Activated CD4-positive, alpha-beta T cell treated with anti-CD3 and anti-CD28 coated beads, Interleukin-2, amount 10 ng/mL, durations not matched to agents 7 days and 5 days (primary cell): Measurements from ENCODE around the gene SLC9A8. TPM values are rescaled to one million over a fixed set of nuclear protein-coding genes. Genes with fewer than 3 reads are reported as not detected.
"Not testable (repeated sequence)": the region's sequence is repeated elsewhere in the genome, so short reads cannot be mapped to it uniquely, and the experiment has no call there.

Experiments used
- CTCF ChIA-PET: fragments of 350-600 bp; sonication (Branson Sonifier 250); formaldehyde crosslinking; loops from one replicate; lab custom pipeline; 2021; ENCODE audit warnings: antibody characterized with exemption; lab: Charles Lee
- POLR2A ChIA-PET: fragments of 350-600 bp; sonication (Branson Sonifier 250); formaldehyde crosslinking; loops from one replicate; lab custom pipeline; 2021; ENCODE audit warnings: antibody characterized with exemption; lab: Charles Lee
- DNase-seq: peaks from one replicate; pipeline ENCODE4 v3.0.0-alpha.2; 2020
- H3K27ac Mint-ChIP-seq: one replicate; pipeline ENCODE4 v1.8.0; 2021; ENCODE audit warnings: mild to moderate bottlenecking, moderate library complexity, mixed read lengths
- H3K27me3 Mint-ChIP-seq: one replicate; pipeline ENCODE4 v1.8.0; 2021; ENCODE audit warnings: mixed read lengths
- H3K36me3 Mint-ChIP-seq: one replicate; pipeline ENCODE4 v1.8.0; 2021; ENCODE audit warnings: low read depth, mixed read lengths
- H3K4me1 Mint-ChIP-seq: one replicate; pipeline ENCODE4 v1.8.0; 2021; ENCODE audit warnings: mixed read lengths
- H3K4me3 Mint-ChIP-seq: one replicate; pipeline ENCODE4 v1.8.0; 2021; ENCODE audit warnings: mild to moderate bottlenecking, moderate library complexity, mixed read lengths
- H3K9me3 Mint-ChIP-seq: one replicate; pipeline ENCODE4 v1.8.0; 2021; ENCODE audit warnings: mixed read lengths
- total RNA-seq, 2 experiments: library from RNA; stranded (reverse); gene quantifications; one replicate each; pipeline ENCODE4 v1.2.3, GENCODE V29; 2021

Gene SLC9A8
- total RNA-seq, 2 experiments from 2014 or later: 21.4 to 23.1 TPM

GRCh38 chr20:49850463-49851230 is 38.0 kb downstream of the SLC9A8 start:
- CTCF ChIA-PET: interaction anchor here (0.7 to 1.6 kb wide), 4 partner anchors 31 to 241 kb away, joined by 3 read pairs; no protein-coding TSS in a partner anchor
- DNase-seq: no peak
- peak overlapping the region; percentile 85 for H3K27ac Mint-ChIP-seq
- POLR2A ChIA-PET: no interaction called here
- peaks cover 34% of the 10 kb centered on the region for H3K4me1 Mint-ChIP-seq
- H3K27me3 Mint-ChIP-seq: no peaks in the 10 kb centered on the region
- peaks cover 39% of the 10 kb centered on the region for H3K36me3 Mint-ChIP-seq
- H3K4me3 Mint-ChIP-seq: no peak overlapping the region
- H3K9me3 Mint-ChIP-seq: no peaks in the 10 kb centered on the region

- peaks cover 42% of the 10 kb centered on the region for H3K36me3 Mint-ChIP-seq
- H3K27ac Mint-ChIP-seq: peak overlapping the region; percentile 85
- H3K9me3 Mint-ChIP-seq: no peaks in the 10 kb centered on the region
- no peaks in the 10 kb centered on the region for H3K27me3 Mint-ChIP-seq
- no peak overlapping the region for H3K4me3 Mint-ChIP-seq
- POLR2A ChIA-PET: interaction anchor here (0.6 kb wide), 1 partner anchor 85 kb away, joined by 3 read pairs; the partner anchor contains the start of gene RNF114
- H3K4me1 Mint-ChIP-seq: peaks cover 34% of the 10 kb centered on the region
- no peak for DNase-seq
- CTCF ChIA-PET: interaction anchor here (1.2 to 1.6 kb wide), 2 partner anchors 63 to 241 kb away, joined by 3 read pairs; no protein-coding TSS in a partner anchor
These were observed 38.6 kb downstream of the SLC9A8 start for GRCh38 chr20:49851231-49851705.

GRCh38 chr20:49851991-49852390 is 39.4 kb downstream of the SLC9A8 start:
- no peak for DNase-seq
- ChIA-PET CTCF (interaction anchor here (1.6 kb wide), 1 partner anchor 62 kb away, joined by 3 read pairs; no protein-coding TSS in a partner anchor), POLR2A (interaction anchor here (0.6 kb wide), 1 partner anchor 84 kb away, joined by 3 read pairs; the partner anchor contains the start of gene RNF114)
- Mint-ChIP-seq H3K4me1 (peaks cover 34% of the 10 kb centered on the region), H3K27me3 (no peaks in the 10 kb centered on the region), H3K36me3 (peaks cover 47% of the 10 kb centered on the region), H3K27ac (peak overlapping the region; percentile 85), H3K9me3 (no peaks in the 10 kb centered on the region), H3K4me3 (no peak overlapping the region)

GRCh38 chr20:49852522-49853080 is 40.0 kb downstream of the SLC9A8 start:
- H3K4me3 Mint-ChIP-seq: no peak overlapping the region
- CTCF ChIA-PET: no interaction called here
- H3K27ac Mint-ChIP-seq: peak overlapping the region; percentile 79
- POLR2A ChIA-PET: no interaction called here
- H3K4me1 Mint-ChIP-seq: peaks cover 34% of the 10 kb centered on the region
- no peaks in the 10 kb centered on the region for H3K9me3 Mint-ChIP-seq
- H3K36me3 Mint-ChIP-seq: peaks cover 48% of the 10 kb centered on the region
- no peaks in the 10 kb centered on the region for H3K27me3 Mint-ChIP-seq
- DNase-seq: no peak

GRCh38 chr20:49853640-49854039 is 41.0 kb downstream of the SLC9A8 start:
- POLR2A ChIA-PET: interaction anchor here (0.6 kb wide), 1 partner anchor 21 kb away, joined by 3 read pairs; no protein-coding TSS in a partner anchor
- no peaks in the 10 kb centered on the region for H3K9me3 Mint-ChIP-seq
- peaks cover 47% of the 10 kb centered on the region for H3K36me3 Mint-ChIP-seq
- no peak for DNase-seq
- CTCF ChIA-PET: interaction anchor here (1.1 to 1.2 kb wide), 2 partner anchors 9 to 136 kb away, joined by 3 read pairs; no protein-coding TSS in a partner anchor
- H3K27ac Mint-ChIP-seq: peak overlapping the region; percentile 52
- no peaks in the 10 kb centered on the region for H3K27me3 Mint-ChIP-seq
- peaks cover 34% of the 10 kb centered on the region for H3K4me1 Mint-ChIP-seq
- no peak overlapping the region for H3K4me3 Mint-ChIP-seq

- Mint-ChIP-seq H3K36me3 (peaks cover 44% of the 10 kb centered on the region), H3K4me3 (no peak overlapping the region), H3K4me1 (peaks cover 28% of the 10 kb centered on the region), H3K27me3 (no peaks in the 10 kb centered on the region), H3K27ac (peak overlapping the region; percentile 0), H3K9me3 (no peaks in the 10 kb centered on the region)
- CTCF ChIA-PET: interaction anchor here (1.1 to 1.2 kb wide), 2 partner anchors 10 to 137 kb away, joined by 3 read pairs; no protein-coding TSS in a partner anchor
- POLR2A ChIA-PET: interaction anchor here (0.5 kb wide), 1 partner anchor 10 kb away, joined by 3 read pairs; no protein-coding TSS in a partner anchor
- DNase-seq: no peak
These were observed 41.7 kb downstream of the SLC9A8 start for GRCh38 chr20:49854190-49854875.

GRCh38 chr20:49856904-49857303 is 44.3 kb downstream of the SLC9A8 start:
- H3K4me3 Mint-ChIP-seq: no peak overlapping the region
- no peaks in the 10 kb centered on the region for H3K9me3 Mint-ChIP-seq
- H3K36me3 Mint-ChIP-seq: peaks cover 38% of the 10 kb centered on the region
- H3K27me3 Mint-ChIP-seq: no peaks in the 10 kb centered on the region
- ChIA-PET POLR2A (interaction anchor here (0.6 kb wide), 1 partner anchor 512 kb away, joined by 4 read pairs; no protein-coding TSS in a partner anchor), CTCF (interaction anchor here (0.7 kb wide), 1 partner anchor 153 kb away, joined by 3 read pairs; no protein-coding TSS in a partner anchor)
- no peak overlapping the region for H3K27ac Mint-ChIP-seq
- DNase-seq: no peak
- peaks cover 20% of the 10 kb centered on the region for H3K4me1 Mint-ChIP-seq

- peaks cover 19% of the 10 kb centered on the region for H3K4me1 Mint-ChIP-seq
- CTCF ChIA-PET: interaction anchor here (0.6 kb wide), 1 partner anchor 621 kb away, joined by 3 read pairs; no protein-coding TSS in a partner anchor
- no peak for DNase-seq
- POLR2A ChIA-PET: no interaction called here
- H3K4me3 Mint-ChIP-seq: no peak overlapping the region
- H3K27me3 Mint-ChIP-seq: no peaks in the 10 kb centered on the region
- H3K27ac Mint-ChIP-seq: no peak overlapping the region
- H3K9me3 Mint-ChIP-seq: no peaks in the 10 kb centered on the region
- H3K36me3 Mint-ChIP-seq: peaks cover 37% of the 10 kb centered on the region
These were observed 45.5 kb downstream of the SLC9A8 start for GRCh38 chr20:49858076-49858585.

- peaks cover 37% of the 10 kb centered on the region for H3K36me3 Mint-ChIP-seq
- CTCF ChIA-PET: interaction anchor here (1.1 kb wide), 1 partner anchor 318 kb away, joined by 4 read pairs; no protein-coding TSS in a partner anchor
These were observed 46.4 kb downstream of the SLC9A8 start for GRCh38 chr20:49859011-49859410.

GRCh38 chr20:49859807-49860206 is 47.2 kb downstream of the SLC9A8 start:
- H3K4me3 Mint-ChIP-seq: no peak overlapping the region

More at GRCh38 chr20:49859011-49859410, 46.4 kb downstream of the SLC9A8 start:
- Mint-ChIP-seq H3K27ac (no peak overlapping the region), H3K4me3 (no peak overlapping the region), H3K9me3 (no peaks in the 10 kb centered on the region), H3K4me1 (peaks cover 17% of the 10 kb centered on the region), H3K27me3 (no peaks in the 10 kb centered on the region)
- POLR2A ChIA-PET: interaction anchor here (0.8 kb wide), 1 partner anchor 26 kb away, joined by 4 read pairs; no protein-coding TSS in a partner anchor
- DNase-seq: no peak

GRCh38 chr20:49861232-49861631 is 48.6 kb downstream of the SLC9A8 start:
- POLR2A ChIA-PET, H3K4me3 Mint-ChIP-seq, DNase-seq, H3K9me3 Mint-ChIP-seq, H3K27me3 Mint-ChIP-seq, CTCF ChIA-PET: not testable (repeated sequence)
- Mint-ChIP-seq H3K36me3 (peaks cover 43% of the 10 kb centered on the region), H3K4me1 (peaks cover 17% of the 10 kb centered on the region), H3K27ac (peak overlapping the region; percentile 51)

More at GRCh38 chr20:49859807-49860206, 47.2 kb downstream of the SLC9A8 start:
- H3K36me3 Mint-ChIP-seq: peaks cover 41% of the 10 kb centered on the region
- H3K9me3 Mint-ChIP-seq: no peaks in the 10 kb centered on the region
- peaks cover 17% of the 10 kb centered on the region for H3K4me1 Mint-ChIP-seq
- CTCF ChIA-PET: interaction anchor here (0.9 to 1.1 kb wide), 2 partner anchors 27 to 319 kb away, joined by 3 to 4 read pairs; no protein-coding TSS in a partner anchor
- no peaks in the 10 kb centered on the region for H3K27me3 Mint-ChIP-seq
- POLR2A ChIA-PET: interaction anchor here (0.8 kb wide), 1 partner anchor 25 kb away, joined by 4 read pairs; no protein-coding TSS in a partner anchor
- H3K27ac Mint-ChIP-seq: no peak overlapping the region
- no peak for DNase-seq
